HG02610 (cell line): ENCODE data around the gene TMEM63B.
"Not testable (repeated sequence)": the region's sequence is repeated elsewhere in the genome, so short reads cannot be mapped to it uniquely, and the experiment has no call there.

Source experiments
- ATAC-seq: cut with Tn5 transposase; IDR thresholded peaks from one replicate; pipeline ENCODE4 v1.9.1; 2021; ENCODE audit warnings: mild to moderate bottlenecking, moderate library complexity; ENCODE audit not compliant: unreplicated experiment

Gene TMEM63B

DNA sequence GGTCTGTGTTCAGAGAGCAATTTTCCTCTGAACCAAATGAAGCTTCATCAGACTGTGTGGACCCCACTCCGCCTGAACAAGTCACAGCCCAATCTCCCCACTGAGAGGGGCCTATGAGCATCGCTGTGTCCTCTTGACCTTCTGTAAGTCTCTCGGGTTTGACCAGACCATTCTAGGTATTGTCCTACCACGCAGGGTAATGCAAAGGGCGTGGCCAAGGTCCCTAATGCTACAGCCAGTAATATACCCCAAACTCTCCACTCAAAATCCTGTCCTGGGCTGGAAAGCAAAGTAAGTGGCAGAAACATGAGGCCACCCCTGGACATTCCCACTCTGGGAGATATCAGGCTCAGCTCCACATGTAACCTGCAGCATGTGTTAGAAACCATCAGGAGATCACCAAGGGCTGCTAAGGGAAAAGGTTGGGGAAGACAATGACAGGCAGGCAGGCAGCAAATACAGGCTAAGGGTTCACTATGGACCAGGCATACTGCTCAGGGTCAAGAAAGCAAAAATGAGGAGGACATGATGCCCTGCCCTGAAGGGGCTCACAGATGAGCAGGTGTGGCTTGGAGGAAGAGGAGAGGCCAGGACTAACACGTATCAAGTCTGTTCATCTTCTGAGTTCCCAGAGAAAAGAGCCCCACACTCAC lies 33.5 kb upstream of the TMEM63B start:
- ATAC-seq = no peak

DNA sequence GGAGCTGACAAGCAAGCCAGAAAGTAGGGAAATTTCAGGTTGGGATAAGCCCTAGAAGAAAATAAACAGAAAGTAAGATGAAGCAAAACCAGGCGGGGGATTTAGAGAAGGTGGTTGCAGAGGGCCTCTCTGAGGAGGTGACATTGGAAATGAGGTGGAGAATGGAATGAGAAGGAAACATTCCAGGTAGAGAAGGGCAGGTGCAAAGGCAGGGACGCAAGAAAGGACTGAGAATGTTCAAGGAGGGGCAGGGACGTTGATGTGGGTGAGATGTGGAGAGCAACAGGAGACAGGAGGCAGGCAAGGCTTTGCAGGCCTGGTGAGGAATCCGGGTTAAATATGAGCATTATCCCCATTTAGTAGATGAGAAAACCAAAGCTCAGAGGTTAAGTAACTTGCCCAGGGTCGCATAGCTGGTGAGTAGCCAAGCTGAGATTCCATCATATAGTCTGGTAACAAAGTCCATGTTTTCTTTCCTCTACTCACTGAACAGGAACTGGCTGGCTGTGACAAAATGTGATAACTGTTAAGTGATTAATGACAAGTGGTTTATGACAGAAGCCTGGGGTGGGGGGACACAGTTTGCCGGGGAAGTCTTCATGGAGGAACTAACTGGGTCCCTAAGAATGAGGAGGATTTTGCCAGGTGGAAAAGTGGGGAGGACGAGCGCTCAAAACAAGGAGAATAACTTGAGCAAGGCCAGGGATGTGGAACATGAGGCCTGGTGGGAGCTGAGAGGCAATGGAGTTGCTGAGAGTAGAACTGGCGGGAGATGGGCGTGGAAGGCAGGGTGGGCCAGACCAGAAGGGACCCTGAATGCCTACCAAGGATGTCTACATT lies 32.7 kb upstream of the TMEM63B start:
- no peak for ATAC-seq

DNA sequence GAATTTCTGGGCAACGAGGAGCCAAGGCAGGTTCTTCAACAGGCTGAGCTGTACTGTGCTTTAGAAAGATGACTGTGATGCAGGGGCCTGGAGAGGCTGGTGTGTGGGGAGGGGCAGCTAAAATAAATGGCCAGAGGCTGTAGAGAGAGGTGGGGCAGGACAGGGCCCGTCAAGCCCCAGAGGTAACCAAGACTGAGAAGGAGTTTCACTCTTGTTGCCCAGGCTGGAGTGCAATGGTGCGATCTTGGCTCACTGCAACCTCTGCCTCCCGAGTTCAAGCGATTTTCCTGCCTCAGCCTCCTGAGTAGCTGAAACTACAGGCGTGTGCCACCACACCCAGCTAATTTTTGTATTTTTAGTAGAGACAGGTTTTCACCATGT lies 32.1 kb upstream of the TMEM63B start:
- ATAC-seq = not testable (repeated sequence)

DNA sequence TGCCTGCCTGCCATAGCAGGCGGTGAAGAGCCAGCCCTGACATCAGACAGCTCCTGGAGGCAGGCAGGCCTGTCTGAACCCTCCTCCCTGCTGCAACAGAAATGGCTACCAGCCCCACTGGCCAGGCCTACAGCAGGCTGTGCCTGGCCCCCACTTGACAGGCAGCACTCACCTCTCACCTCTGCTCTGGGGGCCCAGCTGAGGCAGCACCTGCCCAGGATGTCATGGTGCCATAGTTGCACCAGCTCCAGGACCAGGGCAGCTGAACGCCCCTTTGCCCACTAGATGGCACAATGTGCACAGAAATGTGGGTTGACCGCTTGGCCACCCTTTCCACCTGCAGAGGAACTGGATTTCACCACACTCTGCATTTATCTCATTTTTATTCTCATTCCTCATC lies 30.7 kb upstream of the TMEM63B start:
- no peak for ATAC-seq

DNA sequence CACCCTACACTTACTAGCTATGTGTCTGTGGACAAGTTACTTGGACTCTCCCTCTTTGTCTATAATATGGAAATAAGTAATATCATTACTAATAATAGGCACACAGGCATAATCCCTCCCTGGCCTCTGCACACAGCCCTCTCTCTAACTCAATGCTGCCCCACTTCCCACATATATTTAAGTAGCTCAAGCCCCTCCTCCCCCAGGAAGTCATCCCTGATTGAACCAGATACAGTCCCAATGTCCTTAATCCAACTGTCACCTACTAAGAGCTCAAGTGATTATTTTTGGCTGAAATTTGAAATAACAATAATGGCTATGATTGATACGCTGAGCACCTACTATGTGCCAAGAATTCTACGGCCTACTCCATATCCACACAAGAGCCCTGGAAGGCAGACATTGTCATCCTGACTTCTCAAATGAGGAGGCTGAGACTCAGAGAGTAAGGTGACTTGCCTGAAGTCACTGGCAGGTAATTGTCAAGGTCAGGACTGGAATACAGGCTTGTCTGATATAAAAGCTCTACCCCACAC lies 29.5 kb upstream of the TMEM63B start:
- ATAC-seq = no peak

DNA sequence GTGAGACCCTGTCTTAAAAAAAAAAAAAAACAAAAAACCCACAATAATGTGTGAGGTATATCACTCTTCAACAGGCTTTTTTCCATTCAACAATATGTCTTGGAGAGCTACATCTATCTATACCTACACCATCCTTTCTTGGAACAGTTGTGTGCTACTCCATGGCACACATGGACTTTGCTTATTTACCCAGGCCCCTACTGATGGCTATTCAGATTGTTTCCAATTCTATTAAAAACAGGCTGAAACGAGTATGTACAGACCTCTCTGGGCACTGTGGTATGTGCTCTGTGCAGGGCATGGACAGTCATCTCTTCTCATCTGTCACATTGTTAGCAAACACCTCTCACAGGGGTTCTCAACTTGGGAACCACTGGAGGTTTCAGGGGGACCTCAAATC lies 28.2 kb upstream of the TMEM63B start:
- no peak for ATAC-seq

DNA sequence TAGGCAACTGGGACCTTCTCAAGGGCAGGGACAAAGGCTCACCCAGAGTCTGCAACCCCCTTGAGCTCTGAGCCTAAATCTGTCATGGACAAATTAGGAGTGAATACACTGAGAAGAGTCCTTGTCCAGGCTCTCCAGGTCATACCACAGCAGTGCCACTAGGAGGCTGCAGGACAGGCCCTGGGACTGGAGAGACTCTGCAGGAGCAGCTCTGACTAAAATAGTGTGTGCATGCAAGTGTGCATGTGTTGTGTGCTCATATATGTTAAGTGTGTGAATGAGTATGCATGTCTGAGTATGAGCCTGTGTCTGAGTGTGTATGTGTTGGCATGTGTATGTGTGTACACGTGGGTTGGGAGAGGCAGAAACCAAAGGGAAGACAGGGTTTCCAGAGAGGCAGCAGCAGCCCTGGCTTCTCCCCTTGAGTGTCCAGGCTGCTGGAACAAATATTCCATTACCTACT lies 27.2 kb upstream of the TMEM63B start:
- ATAC-seq = no peak

DNA sequence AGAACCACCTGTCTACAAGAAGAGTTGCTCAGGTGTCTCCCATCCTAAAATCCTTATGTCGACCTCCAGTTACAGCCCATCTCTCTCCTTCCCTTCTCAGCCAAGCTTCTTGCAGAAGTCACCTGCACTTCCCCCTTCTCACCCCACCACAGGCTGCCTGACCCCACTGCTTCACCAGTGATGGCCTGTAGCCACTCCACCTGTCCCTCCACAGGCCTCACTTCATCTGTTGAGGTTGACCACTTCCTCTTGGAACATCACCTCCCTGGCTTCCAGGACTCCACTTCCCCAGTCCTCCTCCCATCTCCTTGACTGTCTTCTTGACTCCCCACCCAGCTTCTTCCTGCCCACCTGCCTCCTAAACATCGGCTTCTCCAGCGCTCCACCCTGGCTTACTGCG lies 25.5 kb upstream of the TMEM63B start:
- no peak for ATAC-seq

DNA sequence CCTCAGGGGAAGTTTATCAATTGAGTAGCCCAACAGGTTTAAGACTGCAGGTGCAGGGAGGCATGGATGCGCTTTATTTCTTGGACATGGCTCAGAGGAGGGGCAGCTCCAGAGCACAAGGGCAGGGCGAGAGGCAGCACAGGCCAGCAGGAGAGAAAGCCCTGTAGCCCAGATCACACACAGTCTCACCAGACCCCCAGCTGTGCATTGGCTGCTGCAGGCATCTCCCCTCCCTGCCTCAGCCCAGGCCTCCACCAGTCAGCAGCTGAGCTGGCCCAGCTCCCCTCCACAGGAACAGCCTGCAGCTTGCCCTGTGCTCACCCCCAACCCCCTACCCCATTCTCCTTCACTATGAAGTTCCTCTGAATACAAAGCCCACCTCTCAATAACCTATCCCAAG lies 24.8 kb upstream of the TMEM63B start:
- no peak for ATAC-seq

DNA sequence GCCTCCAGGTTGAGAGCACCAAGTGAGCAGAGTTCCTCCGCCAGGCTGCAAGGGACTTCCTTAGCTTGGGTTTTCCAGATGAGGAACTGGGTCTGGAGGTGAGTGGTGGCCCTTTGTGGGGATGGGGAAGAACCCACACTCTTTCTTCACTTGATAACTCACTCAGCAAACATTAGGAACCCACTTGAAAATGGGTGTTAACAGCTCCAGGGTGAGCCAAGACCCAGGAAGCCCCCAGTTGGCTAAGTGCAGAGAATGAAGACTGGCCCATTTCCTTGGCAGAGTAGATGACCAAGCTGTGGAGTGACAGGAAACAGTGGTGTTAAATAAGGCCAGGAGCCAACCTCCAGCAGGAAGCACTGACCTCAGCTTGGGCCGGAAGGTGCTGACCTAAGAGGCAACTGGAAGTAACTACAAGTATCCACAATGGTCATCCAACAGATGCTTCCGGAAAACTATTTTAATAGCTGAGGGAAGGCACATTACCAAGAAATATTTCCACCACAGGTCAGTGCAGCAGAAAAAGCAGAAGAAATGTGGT lies 22.8 kb upstream of the TMEM63B start:
- ATAC-seq = no peak

DNA sequence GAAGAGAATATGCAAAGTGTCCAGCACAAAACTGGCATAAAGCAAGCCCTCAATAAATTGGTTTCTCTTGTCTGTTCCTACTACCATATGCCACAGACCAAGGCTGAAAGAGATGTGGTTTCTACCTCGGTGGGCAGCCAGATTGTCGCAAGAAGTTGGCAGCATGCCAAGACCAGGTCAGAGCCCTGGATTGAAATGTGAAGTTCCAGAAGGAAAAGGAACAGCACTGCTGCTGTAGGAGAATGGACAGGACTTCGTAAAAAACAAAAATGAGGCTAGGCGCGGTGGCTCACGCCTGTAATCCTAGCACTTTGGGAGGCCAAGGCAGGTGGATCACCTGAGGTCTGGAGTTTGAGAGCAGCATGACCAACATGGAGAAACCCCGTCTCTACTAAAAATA lies 22.2 kb upstream of the TMEM63B start:
- ATAC-seq = no peak

DNA sequence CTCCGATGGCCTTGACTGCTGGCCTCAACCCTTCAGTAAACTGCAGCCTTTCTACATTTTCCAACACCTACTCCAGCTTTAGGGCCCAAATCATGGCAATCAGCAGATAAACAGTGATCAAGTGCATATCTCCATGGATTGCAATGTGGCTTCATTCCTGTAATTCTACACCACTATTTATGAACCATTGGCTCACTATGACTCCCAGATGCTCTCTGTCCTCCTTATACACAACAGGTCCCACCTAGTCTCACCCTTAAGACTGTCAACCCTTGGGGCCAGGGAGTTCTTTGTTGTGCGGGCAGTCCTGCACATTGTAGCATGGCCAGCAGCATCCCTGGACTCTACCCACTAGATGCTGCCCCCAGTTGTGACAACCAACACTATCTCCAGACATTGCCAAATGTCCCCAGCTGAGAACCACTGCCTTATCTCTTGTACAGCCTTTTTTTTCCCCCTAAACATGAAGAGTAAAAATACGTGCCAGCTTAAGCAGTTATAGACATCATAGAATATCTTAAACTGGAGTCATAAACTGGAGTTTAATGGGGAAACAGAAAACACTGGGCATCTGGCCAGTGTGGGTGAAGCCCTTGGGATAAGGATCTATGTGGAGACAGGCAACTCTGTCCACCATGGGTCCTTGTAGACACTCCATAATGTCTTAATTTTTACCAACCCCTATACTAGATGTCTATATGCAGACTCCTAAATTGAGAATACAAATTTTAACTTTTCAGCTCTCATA lies 21.2 kb upstream of the TMEM63B start:
- ATAC-seq = no peak

DNA sequence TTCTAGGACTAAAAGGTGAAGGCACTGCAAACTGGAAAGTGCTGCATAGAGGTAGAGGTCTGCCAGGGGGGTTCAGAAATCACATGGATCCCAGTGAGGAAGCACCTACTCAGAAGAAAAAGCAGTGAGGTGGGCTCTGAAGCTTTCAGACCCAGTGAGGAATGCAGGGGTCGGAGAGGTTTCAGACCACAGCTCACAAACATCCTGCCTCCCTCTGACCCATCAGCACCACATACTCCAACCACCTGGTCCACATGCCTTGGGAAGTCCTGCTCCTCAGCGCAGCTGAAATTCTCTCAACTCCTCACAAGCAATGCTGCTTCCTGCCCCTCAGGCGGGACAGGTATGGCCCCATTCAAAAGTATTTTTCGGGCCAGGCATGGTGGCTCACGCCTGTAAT lies 20.3 kb upstream of the TMEM63B start:
- no peak for ATAC-seq

DNA sequence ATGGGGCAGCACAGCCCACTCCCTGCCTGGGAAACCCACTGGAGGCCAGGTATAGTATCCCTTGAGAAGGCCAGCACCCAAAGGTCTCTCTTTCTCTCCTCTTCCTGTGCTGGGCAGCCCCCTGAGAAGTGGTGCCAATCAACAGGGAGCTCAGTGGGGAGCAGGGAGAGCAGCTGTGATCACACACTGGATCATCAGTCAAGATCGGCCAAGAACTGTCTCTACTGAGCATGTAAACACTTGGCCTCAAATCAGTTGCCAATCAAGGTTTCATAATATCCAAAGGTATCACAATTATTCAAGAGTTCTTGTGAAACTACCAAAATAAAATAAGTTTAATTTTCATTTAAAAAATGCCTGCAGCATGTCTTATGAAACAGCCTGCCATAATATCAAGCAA lies 18.9 kb upstream of the TMEM63B start:
- ATAC-seq = no peak

DNA sequence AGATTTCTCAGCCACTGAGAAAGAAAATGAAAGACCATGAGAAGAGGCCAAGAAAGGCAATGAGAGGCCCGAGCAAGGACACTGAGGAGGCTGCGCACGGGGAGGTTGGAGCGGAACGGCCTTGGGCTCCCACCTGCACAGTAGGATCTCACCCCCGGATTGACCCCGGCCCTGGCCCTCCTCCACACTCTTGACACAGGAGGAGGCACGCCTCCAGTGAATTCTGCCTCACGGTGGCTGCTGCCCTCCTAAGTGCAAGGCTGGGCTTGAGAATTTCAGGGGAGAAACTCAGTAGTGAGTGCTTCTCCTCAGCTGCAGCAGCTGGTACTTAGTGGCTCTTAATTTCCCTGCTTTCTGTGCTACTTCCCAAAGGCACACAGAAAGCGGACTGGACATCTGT lies 18.1 kb upstream of the TMEM63B start:
- ATAC-seq = no peak

DNA sequence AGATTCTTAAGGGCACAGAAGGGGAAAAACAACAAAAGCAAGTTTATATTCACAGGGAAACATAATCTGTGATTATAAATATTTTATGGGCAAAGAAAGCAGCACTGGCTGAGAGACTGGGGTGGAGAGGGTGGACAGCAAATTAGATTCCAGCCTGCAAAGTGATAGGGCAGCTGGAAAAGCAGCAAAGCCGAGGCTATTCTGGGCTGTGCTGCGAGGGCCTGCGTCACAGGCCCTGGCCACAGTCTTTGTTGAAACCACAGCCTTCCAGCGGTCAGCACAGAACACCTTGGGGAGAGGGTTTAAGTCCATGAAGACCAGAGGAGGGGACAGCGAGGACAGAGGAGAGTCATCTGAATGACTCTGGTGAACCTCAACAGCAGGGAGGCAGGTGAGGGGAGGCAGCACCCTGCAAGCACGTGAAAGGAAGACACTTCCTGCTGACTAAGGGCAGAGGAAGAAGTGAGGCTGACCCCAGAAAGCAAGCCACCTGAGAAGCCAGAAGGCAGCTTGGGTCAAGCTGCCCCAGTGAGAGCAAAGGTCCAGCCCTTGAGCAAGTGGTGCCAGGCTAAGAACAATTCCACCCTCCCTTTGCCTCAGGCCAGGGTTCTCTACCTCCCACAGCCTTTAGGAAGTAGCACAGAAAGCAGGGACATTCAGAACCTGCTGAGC lies 17.2 kb upstream of the TMEM63B start:
- no peak for ATAC-seq

DNA sequence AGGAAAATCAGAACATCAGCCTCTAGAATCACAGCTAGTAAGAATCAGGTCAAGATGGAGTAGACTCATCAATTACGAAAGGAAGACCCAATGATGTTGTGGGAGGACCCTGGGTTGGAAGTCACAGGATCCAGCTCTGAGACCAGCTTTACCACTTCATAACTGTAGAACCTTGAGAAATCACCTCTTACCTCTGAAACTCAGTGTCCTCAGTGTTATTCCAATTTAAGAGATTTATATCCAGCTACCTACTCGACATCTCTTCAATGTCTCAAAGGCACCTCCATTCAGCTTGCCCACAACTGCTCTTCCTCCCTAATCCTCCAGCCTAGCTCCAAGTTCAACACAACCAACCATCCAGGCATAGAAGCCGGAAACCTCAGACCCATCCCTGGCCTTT lies 16.4 kb upstream of the TMEM63B start:
- ATAC-seq = no peak

DNA sequence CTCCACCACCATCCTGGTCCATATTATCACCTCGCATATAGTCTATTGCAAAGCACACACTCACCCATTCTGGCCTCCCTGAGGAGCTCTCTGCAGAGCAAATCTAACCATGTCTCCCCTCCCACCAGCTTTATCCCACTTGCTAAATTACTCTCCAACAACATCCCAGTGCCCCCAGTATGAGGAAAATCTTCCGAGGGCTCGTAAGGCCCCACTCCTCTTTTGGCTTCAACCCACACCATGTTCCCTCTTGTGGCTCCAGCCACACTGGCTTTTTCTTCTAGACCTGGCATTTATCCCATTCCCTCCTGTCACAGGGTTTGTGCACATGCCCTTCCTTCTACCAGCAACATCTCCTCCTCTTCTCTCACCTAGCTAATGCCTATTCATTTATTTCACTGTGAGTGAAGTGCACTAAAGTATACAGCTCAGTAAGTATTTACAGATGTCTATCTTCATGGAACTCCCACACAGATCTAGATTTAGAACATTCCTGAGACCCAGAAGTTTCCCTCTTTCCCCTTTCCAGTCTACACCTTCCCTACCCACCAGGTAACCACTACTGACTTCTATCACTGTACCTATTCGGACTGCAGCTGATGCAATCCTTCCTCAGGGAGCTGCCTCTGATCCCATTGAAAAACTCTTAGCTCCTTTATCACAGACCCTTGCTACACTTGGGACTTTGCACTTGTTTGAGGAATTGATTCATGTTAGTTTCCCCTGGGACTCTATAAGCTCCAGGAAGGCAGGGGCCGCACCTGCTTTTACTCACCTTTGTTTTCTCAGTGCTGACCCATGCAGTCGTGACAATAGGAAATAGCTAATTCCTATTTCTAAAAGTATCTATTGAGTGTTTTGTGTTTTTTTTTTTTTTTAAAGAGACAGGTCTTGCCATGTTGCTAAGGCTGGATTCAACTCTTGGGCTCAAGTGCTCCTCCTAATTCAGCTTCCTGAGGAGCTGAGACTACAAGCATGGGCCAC lies 15.6 kb upstream of the TMEM63B start:
- ATAC-seq = no peak

DNA sequence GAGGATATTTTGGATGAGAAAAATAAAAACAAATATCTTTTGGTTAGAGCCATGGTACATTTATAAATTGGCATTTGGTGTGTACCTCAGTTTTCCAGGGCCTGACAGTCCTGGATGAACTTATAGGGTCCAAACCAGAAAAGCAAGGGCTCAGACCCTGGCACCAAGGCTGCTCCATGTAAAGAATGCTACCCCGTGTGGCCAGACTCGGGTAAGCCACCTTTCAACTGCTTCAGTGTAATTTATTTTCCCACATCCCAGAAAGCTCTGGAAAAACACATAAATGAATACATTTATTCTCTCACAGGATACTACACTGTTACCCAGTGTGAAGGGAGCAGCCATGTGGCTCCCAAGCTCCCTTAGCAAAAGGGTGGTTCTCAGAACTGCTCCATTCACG lies 13.9 kb upstream of the TMEM63B start:
- no peak for ATAC-seq

DNA sequence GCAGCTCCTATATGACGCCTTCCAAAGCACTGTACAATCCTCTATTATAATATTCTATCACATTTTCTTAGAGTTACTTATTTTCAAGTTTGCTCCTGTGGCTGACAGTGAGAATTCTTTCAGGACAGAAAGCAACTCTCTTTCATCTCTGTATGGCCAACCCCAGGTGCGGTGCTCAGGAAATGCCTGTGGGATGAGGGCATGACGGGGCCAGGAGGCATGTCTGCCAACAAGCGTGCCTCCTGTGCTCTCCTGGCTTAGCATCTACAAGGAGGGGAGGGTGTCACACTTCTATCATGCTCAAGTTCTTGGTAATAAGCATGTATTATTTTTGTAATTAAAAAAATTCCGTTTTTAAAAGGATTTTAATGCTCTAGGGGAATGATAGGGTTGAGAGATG lies 11.5 kb upstream of the TMEM63B start:
- ATAC-seq = no peak
